ENCODE results near the gene TEK. TPM values are rescaled to one million over a fixed set of nuclear protein-coding genes. Genes with fewer than 3 reads are reported as not detected.

TEK gene
- total and polyA plus RNA-seq, 8 donors, result 0.56 to 25.5 (median 2.0) TPM; not detected in 1

- intact Hi-C loops (cut with DNase I; ENCODE audit: low total_unique reads), result no loop called here
- no peak overlapping the region for H3K4me3 ChIP-seq
- TF ChIP-seq POLR2A (IDR thresholded peaks at IDR 0.05) (no peak), POLR2AphosphoS5 (IDR thresholded peaks at IDR 0.05) (no peak), EP300 (IDR thresholded peaks at IDR 0.05) (no peak)
- TF ChIP-seq, protein P1, sequence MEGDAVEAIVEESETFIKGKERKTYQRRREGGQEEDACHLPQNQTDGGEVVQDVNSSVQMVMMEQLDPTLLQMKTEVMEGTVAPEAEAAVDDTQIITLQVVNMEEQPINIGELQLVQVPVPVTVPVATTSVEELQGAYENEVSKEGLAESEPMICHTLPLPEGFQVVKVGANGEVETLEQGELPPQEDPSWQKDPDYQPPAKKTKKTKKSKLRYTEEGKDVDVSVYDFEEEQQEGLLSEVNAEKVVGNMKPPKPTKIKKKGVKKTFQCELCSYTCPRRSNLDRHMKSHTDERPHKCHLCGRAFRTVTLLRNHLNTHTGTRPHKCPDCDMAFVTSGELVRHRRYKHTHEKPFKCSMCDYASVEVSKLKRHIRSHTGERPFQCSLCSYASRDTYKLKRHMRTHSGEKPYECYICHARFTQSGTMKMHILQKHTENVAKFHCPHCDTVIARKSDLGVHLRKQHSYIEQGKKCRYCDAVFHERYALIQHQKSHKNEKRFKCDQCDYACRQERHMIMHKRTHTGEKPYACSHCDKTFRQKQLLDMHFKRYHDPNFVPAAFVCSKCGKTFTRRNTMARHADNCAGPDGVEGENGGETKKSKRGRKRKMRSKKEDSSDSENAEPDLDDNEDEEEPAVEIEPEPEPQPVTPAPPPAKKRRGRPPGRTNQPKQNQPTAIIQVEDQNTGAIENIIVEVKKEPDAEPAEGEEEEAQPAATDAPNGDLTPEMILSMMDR (IDR thresholded peaks at IDR 0.05), result no peak
- whole genome bisulfite sequencing, 5 donors, result 66 to 84% (median 71%) methylated on average over 4 of the region's 4 CpGs
- no peaks in the 10 kb centered on the region for H3K4me1 ChIP-seq
- H3K36me3 ChIP-seq, result peaks cover 0 to 13% (median 4%) of the 10 kb centered on the region in 4 donors
- no peak overlapping the region for H3K27ac ChIP-seq
- no peak for DNase-seq
- H3K27me3 ChIP-seq, result no peaks in the 10 kb centered on the region
- no peaks in the 10 kb centered on the region for H3K9me3 ChIP-seq
Observed at GRCh38 chr9:27073841-27074728, 34.9 kb upstream of the TEK start.

- DNase-seq, result no peak
- 73 to 94% (median 76%) methylated on average over 1 of the region's 1 CpG for WGBS, 5 donors
- Histone ChIP-seq H3K9me3 (no peaks in the 10 kb centered on the region), H3K27me3 (no peaks in the 10 kb centered on the region), H3K36me3 (peaks cover 0 to 7% (median 3%) of the 10 kb centered on the region in 4 donors), H3K4me1 (no peaks in the 10 kb centered on the region), H3K4me3 (no peak overlapping the region), H3K27ac (no peak overlapping the region)
- intact Hi-C loops (cut with DNase I; ENCODE audit: low total_unique reads), result no loop called here
- TF ChIP-seq, protein P1 (IDR thresholded peaks at IDR 0.05), result no peak
- TF ChIP-seq EP300 (IDR thresholded peaks at IDR 0.05) (no peak), POLR2AphosphoS5 (IDR thresholded peaks at IDR 0.05) (no peak), POLR2A (IDR thresholded peaks at IDR 0.05) (no peak)
Observed at GRCh38 chr9:27078685-27079084, 30.3 kb upstream of the TEK start.

- 75 to 80% (median 76%) methylated on average over 5 of the region's 5 CpGs for WGBS, 5 donors
- Histone ChIP-seq H3K4me1 (peaks cover 0 to 16% (median 0%) of the 10 kb centered on the region in 4 donors), H3K9me3 (no peaks in the 10 kb centered on the region), H3K36me3 (no peaks in the 10 kb centered on the region), H3K4me3 (no peak overlapping the region), H3K27me3 (no peaks in the 10 kb centered on the region), H3K27ac (no peak overlapping the region)
- DNase-seq, result no peak
- TF ChIP-seq POLR2AphosphoS5 (IDR thresholded peaks at IDR 0.05), result no peak
- intact Hi-C loops (cut with DNase I; ENCODE audit: low total_unique reads), result no loop called here
Observed at GRCh38 chr9:27085456-27085855, 23.6 kb upstream of the TEK start.

DNA sequence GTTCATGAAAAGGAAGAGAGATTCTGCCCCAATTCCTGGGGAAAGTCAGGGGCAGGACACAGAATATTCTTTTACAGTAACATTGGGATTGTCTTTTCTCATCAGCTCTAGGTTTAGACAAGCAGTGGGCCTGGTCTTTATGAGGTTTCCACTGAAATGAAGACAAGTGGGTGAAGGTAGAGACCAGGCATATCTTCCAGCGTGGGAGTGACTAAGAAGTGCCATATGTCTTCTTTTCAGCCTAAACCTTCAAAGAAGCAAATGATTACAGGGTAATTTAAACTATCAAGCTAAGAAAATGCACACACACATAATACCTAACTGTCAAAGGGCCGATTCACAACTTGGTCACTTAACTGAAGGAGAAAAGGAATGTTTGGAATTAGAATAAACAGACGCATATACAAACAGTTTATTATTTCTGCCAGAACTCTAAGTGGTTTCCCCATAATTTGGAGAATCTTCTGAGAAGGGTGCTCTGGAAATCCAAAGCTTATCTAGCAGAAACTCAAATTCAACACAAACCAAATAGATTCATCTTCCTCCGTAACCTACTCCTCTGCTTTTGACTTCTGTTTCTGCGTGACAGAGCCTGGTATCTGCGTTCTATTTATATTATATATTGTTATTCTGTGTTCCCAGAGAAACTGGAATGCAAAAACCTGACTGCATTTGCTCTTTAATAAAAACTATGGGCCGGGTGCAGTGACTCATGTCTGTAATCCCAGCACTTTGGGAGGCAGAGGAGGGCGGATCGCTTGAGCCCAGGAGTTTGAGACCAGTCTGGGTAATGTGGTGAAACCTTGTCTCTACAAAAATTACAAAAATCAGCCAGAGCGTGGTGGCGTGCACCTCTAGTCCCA is 22.0 kb upstream of the TEK start:
- no peak overlapping the region for H3K4me3 ChIP-seq
- no peaks in the 10 kb centered on the region for H3K36me3 ChIP-seq
- H3K4me1 ChIP-seq, result peaks cover 0 to 16% (median 0%) of the 10 kb centered on the region in 4 donors
- TF ChIP-seq EP300 (IDR thresholded peaks at IDR 0.05), result no peak
- TF ChIP-seq POLR2AphosphoS5 (IDR thresholded peaks at IDR 0.05), result no peak
- TF ChIP-seq POLR2A (IDR thresholded peaks at IDR 0.05), result no peak
- TF ChIP-seq, protein P1 (IDR thresholded peaks at IDR 0.05), result no peak
- intact Hi-C loops (cut with DNase I; ENCODE audit: low total_unique reads), result no loop called here
- 55 to 75% (median 65%) methylated on average over 11 of the region's 11 CpGs for WGBS, 5 donors
- H3K9me3 ChIP-seq, result no peaks in the 10 kb centered on the region
- peak in 1 of 2 donors; percentile 32 for DNase-seq
- H3K27ac ChIP-seq, result no peak overlapping the region
- H3K27me3 ChIP-seq, result no peaks in the 10 kb centered on the region

Measured in stomach (tissue), 9 donors.